ENCODE measurements around the gene JUNB.
A peak's percentile ranks its signal among the peaks of the same experiment; 100 is the strongest.

Gene JUNB

DNA sequence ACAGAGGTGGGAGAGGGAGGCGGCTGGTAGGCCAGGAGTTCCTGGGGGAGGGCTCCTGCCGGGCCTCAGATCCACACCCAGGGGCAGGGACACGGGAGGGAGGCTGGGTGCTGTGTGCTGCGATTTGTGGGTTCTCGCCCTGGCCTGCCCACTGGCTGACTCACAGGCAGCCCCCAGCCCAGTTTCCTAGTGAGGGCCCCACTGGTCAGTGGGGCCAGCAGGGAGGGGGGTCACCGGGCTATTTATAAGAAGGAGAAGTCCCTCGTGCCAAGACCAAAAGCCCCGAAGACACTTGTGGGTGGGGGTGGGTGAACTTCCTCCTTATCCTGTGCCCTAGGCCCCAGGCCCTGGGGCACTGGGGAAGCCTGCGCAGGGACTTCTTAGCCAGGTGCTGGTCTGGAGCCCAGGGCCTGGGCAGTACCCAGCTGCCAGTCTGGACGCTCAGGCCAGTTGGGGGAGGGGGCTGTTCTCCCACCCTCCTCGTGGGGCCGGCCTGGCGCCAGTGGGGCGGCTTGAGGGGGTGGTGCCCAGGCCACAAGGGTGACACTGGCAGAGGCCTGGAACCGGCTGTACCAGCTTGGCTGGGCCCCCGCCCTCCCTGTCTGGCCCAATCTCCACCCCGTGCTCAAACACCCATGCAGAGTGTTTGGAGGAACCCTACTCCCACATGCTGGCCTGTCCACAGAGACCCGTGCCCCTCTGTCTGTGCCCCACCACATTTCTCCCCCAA is 5.0 kb upstream of the JUNB start:
- Histone ChIP-seq H2AFZ (ENCODE audit: low read length) (no peak overlapping the region), H3K9me2 (replicated peaks; ENCODE audit: low read depth, low read length) (no peaks in the 10 kb centered on the region), H3K79me2 (ENCODE audit: insufficient read depth, low read length) (peaks cover 4% of the 10 kb centered on the region; the same call in 1 of the 2 replicates), H4K20me1 (ENCODE audit: insufficient read depth, low read length, poor library complexity, severe bottlenecking) (no peaks in the 10 kb centered on the region), H3K4me1 (ENCODE audit: insufficient read depth, low read length, poor library complexity, severe bottlenecking) (peaks cover 30% of the 10 kb centered on the region), H3K9ac (ENCODE audit: low read depth, low read length, poor library complexity, severe bottlenecking) (peak overlapping the region; percentile 51), H3K27me3 (ENCODE audit: insufficient read depth, low read length, poor library complexity, severe bottlenecking) (no peaks in the 10 kb centered on the region), H3K4me2 (ENCODE audit: low read depth, low read length, poor library complexity, severe bottlenecking) (no peak overlapping the region), H3K9me3 (ENCODE audit: insufficient read depth, low read depth, low read length) (no peaks in the 10 kb centered on the region), H3F3A (ENCODE audit: low read depth) (no peaks in the 10 kb centered on the region; the same call in 1 of the 2 replicates), H3K36me3 (ENCODE audit: insufficient read depth, low read length) (no peaks in the 10 kb centered on the region), H3K4me3 (ENCODE audit: low read length, poor library complexity, severe bottlenecking) (no peak overlapping the region)
- TF ChIP-seq EZH2phosphoT487 (IDR thresholded peaks at IDR 0.05; ENCODE audit: borderline replicate concordance) = no peak
- TF ChIP-seq, protein P1, sequence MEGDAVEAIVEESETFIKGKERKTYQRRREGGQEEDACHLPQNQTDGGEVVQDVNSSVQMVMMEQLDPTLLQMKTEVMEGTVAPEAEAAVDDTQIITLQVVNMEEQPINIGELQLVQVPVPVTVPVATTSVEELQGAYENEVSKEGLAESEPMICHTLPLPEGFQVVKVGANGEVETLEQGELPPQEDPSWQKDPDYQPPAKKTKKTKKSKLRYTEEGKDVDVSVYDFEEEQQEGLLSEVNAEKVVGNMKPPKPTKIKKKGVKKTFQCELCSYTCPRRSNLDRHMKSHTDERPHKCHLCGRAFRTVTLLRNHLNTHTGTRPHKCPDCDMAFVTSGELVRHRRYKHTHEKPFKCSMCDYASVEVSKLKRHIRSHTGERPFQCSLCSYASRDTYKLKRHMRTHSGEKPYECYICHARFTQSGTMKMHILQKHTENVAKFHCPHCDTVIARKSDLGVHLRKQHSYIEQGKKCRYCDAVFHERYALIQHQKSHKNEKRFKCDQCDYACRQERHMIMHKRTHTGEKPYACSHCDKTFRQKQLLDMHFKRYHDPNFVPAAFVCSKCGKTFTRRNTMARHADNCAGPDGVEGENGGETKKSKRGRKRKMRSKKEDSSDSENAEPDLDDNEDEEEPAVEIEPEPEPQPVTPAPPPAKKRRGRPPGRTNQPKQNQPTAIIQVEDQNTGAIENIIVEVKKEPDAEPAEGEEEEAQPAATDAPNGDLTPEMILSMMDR (conservative IDR thresholded peaks at IDR 0.05; ENCODE audit: low read length) = no peak

DNA sequence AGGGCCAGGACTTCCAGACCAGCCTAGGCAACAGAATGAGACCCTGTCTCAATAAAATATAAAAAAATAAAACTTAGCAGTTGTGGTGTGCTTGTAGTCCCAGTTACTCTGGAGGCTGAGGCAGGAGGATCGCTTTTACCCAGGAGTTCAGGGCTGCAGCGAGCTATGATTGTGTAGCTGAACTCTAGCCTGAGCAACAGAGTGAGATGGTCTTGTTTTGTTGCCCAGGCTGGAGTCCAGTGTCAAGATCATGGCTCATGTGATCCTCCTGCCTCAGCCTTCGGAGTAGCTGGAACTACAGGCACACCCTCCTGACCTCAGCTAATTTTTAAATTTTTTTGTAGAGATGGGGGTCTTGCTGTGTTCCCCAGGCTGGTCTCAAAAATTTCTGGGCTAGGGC is 4.3 kb upstream of the JUNB start:
- no peak overlapping the region for H3K4me3 ChIP-seq (ENCODE audit: low read length, poor library complexity, severe bottlenecking)
- no peaks in the 10 kb centered on the region; the same call in 1 of the 2 replicates for H3F3A ChIP-seq (ENCODE audit: low read depth)
- no peak overlapping the region for H3K4me2 ChIP-seq (ENCODE audit: low read depth, low read length, poor library complexity, severe bottlenecking)
- no peaks in the 10 kb centered on the region for H4K20me1 ChIP-seq (ENCODE audit: insufficient read depth, low read length, poor library complexity, severe bottlenecking)
- H3K9ac ChIP-seq (ENCODE audit: low read depth, low read length, poor library complexity, severe bottlenecking) = no peak overlapping the region
- no peak for TF ChIP-seq EZH2phosphoT487 (IDR thresholded peaks at IDR 0.05; ENCODE audit: borderline replicate concordance)
- TF ChIP-seq, protein P1 (conservative IDR thresholded peaks at IDR 0.05; ENCODE audit: low read length) = no peak
- no peaks in the 10 kb centered on the region for H3K9me3 ChIP-seq (ENCODE audit: insufficient read depth, low read depth, low read length)
- no peaks in the 10 kb centered on the region for H3K9me2 ChIP-seq (replicated peaks; ENCODE audit: low read depth, low read length)
- peaks cover 34% of the 10 kb centered on the region for H3K4me1 ChIP-seq (ENCODE audit: insufficient read depth, low read length, poor library complexity, severe bottlenecking)
- peaks cover 8% of the 10 kb centered on the region; the same call in 1 of the 2 replicates for H3K79me2 ChIP-seq (ENCODE audit: insufficient read depth, low read length)
- no peak overlapping the region for H2AFZ ChIP-seq (ENCODE audit: low read length)
- H3K36me3 ChIP-seq (ENCODE audit: insufficient read depth, low read length) = no peaks in the 10 kb centered on the region
- H3K27me3 ChIP-seq (ENCODE audit: insufficient read depth, low read length, poor library complexity, severe bottlenecking) = no peaks in the 10 kb centered on the region

DNA sequence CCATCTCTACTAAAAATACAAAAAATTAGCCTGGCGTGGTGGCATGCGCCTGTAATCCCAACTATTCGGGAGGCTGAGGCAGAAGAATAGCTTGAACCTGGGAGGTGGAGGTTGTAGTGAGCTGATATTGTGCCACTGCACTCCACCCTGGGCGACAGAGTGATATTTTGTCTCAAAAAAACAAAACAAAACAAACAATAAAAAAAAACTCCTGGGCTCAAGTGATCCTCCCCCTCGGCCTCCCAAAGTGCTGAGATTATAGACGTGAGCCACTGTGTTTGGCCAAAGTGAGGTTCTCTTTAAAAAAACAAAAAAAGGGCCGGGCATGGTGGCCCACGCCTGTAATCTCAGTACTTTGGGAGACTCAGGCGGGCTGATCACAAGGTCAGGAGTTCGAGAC is 3.8 kb upstream of the JUNB start:
- no peaks in the 10 kb centered on the region for H3K27me3 ChIP-seq (ENCODE audit: insufficient read depth, low read length, poor library complexity, severe bottlenecking)
- H3K36me3 ChIP-seq (ENCODE audit: insufficient read depth, low read length) = no peaks in the 10 kb centered on the region
- H3K4me1 ChIP-seq (ENCODE audit: insufficient read depth, low read length, poor library complexity, severe bottlenecking) = peaks cover 31% of the 10 kb centered on the region
- no peaks in the 10 kb centered on the region for H3K9me2 ChIP-seq (replicated peaks; ENCODE audit: low read depth, low read length)
- no peaks in the 10 kb centered on the region for H4K20me1 ChIP-seq (ENCODE audit: insufficient read depth, low read length, poor library complexity, severe bottlenecking)
- H3K9ac ChIP-seq (ENCODE audit: low read depth, low read length, poor library complexity, severe bottlenecking) = no peak overlapping the region
- no peaks in the 10 kb centered on the region; the same call in 1 of the 2 replicates for H3F3A ChIP-seq (ENCODE audit: low read depth)
- TF ChIP-seq, protein P1 (conservative IDR thresholded peaks at IDR 0.05; ENCODE audit: low read length) = no peak
- TF ChIP-seq EZH2phosphoT487 (IDR thresholded peaks at IDR 0.05; ENCODE audit: borderline replicate concordance) = no peak
- no peak overlapping the region for H3K4me2 ChIP-seq (ENCODE audit: low read depth, low read length, poor library complexity, severe bottlenecking)
- no peaks in the 10 kb centered on the region for H3K9me3 ChIP-seq (ENCODE audit: insufficient read depth, low read depth, low read length)
- H2AFZ ChIP-seq (ENCODE audit: low read length) = no peak overlapping the region
- peaks cover 12% of the 10 kb centered on the region for H3K79me2 ChIP-seq (ENCODE audit: insufficient read depth, low read length)
- H3K4me3 ChIP-seq (ENCODE audit: low read length, poor library complexity, severe bottlenecking) = no peak overlapping the region
